Measurements from ENCODE around the gene PDLIM4. TPM values are rescaled to one million over a fixed set of nuclear protein-coding genes. Genes with fewer than 3 reads are reported as not detected.

The PDLIM4 gene
- polyA plus RNA-seq, 3 donors, result 2.2 to 39.4 (median 17.5) TPM

GRCh38 chr5:132243366-132243977, 14.0 kb upstream of the PDLIM4 start:
- H3K27ac ChIP-seq (ENCODE audit: low read depth, low read length), result no peak overlapping the region
- WGBS, 3 donors, result 89 to 98% (median 93%) methylated on average over 3 of the region's 3 CpGs

DNA sequence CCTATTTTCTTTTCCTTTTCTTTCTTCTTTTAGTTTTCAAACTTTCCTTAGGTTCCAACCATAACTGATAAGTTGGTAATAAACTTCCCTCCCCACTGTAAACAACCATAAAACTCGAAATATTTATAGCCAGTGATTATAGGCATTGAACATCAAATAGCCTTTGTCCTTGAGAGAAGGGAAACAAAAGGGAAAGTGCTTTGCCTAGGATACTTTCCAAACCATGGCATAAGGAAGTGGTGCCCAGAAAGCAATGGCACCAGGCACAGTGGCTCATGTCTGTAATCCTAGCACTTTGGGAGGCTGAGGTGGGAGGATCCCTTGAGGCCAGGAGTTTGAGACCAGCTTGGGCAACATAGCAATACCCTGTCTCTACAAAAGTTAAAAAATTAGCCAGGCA, 11.9 kb upstream of the PDLIM4 start:
- no peak overlapping the region for H3K27ac ChIP-seq (ENCODE audit: low read depth, low read length)
- 39 to 81% (median 48%) methylated on average over 1 of the region's 1 CpG for WGBS, 3 donors

DNA sequence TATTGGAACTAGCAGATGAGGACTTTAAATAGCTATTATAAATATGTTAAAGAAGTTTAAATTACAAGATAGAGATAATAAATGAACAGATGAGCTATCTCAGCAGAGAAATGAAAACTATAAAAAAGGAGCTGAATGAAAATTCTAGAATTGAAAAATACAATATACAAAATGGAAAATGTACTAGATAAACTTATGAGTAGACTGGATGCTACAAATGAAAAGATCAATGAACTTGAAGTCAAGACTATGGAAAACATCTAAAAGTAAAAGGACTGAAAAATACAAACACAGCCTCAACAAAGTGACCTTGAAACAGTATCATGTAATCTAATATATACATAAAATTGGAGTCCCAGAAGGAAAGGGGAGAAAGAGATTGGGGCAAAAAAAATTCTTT, 10.7 kb upstream of the PDLIM4 start:
- H3K27ac ChIP-seq (ENCODE audit: low read depth, low read length), result no peak overlapping the region

GRCh38 chr5:132250547-132250946, 6.9 kb upstream of the PDLIM4 start:
- no peak overlapping the region for H3K27ac ChIP-seq (ENCODE audit: low read depth, low read length)
- 95 to 100% (median 96%) methylated on average over 2 of the region's 2 CpGs for WGBS, 3 donors

DNA sequence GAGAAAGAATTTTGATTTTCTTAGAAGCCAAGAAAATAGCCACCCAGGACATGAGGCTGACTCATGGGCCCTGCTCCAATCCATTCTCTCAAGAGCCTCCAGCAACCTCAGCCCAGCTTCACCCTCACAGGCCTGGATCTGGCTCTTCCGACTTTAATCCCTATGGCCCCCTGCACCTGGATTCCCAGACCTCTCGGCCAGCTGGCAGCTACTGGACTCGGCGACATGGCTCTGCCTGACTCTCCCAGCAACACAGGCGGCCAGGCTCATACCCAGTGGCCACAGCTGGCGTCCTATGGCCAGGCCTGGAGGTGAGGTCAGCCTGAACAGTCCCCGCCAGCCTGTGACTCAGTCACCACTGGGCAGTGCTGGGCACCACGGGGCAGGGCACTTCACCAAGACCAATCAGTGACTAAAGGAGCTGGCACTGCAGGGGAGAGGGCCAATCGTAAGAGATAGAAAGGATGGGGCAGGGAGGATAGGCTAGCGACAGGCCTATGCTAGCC, 6.2 kb upstream of the PDLIM4 start:
- WGBS, 3 donors, result 89 to 94% (median 93%) methylated on average over 10 of the region's 10 CpGs

GRCh38 chr5:132253008-132253441, 4.5 kb upstream of the PDLIM4 start:
- WGBS, 3 donors, result 41 to 82% (median 53%) methylated on average over 4 of the region's 4 CpGs
- no peak overlapping the region for H3K27ac ChIP-seq (ENCODE audit: low read depth, low read length)

More for the DNA sequence above, 6.2 kb upstream of the PDLIM4 start:
- H3K27ac ChIP-seq (ENCODE audit: low read depth, low read length), result no peak overlapping the region

DNA sequence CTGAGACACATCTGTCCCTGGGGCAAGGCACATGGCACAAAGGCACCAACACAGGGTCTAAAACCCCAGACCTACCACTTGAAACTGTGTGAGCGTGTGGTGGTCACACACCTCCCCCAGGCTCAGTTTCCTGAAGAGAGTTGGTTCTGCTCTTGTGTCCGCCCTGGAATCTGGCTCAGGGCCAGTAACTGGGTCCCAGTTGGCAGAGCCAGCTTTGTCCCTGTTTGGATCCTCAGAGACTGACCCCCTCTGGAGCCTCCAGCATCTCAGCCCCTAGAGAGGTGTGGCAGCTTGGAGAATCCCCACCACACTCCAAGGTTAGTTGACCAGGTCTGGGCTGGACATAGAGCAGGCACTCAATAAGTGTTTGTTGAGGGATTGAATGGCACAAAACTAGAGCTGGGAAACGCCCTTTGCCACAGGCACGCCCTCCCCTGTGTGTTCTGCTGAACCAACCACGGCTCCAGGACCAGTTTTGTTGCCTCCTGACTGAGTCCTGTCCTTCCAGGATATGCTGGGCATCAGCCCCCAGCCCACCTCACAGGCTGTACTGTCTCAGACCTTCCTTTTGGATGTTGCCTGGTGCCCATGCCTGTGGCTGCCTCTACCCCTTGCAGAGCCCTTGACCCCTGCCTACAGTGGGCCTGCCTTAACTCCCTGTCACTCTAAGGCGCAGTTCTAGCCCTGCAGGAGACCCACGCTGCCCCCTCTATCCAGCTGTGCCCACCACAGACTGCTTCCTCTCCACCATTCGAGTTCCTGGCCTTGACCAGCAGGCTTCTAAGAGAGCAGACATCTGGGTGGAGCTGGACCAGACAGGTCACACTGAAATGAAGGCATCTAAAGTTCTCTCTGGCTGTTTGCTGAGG, 3.8 kb upstream of the PDLIM4 start:
- no peak overlapping the region for H3K27ac ChIP-seq (ENCODE audit: low read depth, low read length)

DNA sequence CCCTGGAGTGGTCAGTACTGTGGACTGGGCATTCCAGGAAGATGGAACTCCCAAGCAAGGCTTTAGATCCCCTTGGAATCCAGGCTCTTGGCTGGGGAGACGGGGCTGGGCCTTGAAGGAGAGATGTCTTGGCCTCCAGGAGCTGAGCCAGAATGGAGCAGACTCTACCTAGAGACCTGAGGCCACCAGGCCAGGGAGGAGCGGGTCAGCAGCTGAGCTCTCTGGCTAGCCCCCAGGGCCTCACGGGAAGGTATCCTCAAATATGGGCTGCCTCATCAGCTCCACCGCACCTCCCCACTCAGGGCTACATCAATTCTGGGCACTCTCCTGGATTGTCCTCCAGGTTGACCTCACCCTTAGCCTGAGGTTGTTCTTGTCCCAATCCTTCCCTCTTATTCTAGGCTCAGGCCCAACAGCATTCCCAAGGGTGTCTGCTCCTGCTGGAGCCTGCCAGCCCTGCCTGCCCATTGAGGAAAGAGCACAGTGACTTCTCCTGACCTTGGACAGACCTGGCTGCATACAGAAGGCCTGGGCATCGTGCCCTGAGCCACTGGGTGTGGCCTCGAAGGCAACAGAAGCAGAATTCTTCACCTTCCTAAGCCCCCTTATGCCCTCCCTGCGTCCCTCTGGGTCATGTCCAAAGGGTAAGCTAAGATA, 3.0 kb upstream of the PDLIM4 start:
- WGBS, 3 donors, result 25 to 61% (median 47%) methylated on average over 6 to 7 of the region's 7 CpGs
- H3K27ac ChIP-seq (ENCODE audit: low read depth, low read length), result no peak overlapping the region

More for the DNA sequence above, 3.8 kb upstream of the PDLIM4 start:
- WGBS, 3 donors, result 85 to 91% (median 89%) methylated on average over 8 of the region's 8 CpGs

DNA sequence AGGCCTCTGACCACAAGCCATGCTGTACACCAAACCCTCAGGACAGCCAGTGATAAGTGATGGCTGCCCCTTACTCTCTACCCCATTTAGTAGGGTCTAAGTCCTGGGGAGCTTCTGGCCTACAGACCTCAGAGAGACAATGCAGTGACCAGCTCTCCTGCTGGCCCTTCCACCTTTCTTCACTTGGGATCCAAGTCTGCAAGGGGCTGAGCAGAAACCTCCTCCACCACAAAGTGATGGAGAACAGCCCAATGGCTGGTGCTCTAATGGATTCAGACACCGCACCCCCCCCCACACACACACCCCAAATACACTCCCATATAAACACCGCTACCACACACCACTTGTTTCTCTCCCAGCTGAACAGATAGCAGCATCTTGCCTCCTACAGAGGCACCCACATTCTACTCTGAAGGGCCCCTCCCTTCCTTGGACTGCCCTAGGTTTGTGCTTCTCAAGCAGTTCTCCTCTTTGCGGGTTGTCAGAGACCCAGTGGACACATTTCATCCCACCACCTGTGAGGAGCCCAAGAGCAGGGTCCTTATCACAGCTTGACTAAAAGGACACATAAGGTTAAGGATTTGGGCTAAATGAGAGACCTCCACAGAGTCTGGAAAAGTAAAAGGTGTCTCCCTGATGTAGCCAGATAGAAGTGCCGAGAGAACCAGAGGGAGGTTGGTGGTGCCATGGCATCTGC, 1.3 kb upstream of the PDLIM4 start:
- no peak overlapping the region for H3K27ac ChIP-seq (ENCODE audit: low read depth, low read length)
- 96 to 99% (median 96%) methylated on average over 4 of the region's 4 CpGs for WGBS, 3 donors

- H3K27ac ChIP-seq (ENCODE audit: low read depth, low read length), result no peak overlapping the region
- 83 to 93% (median 92%) methylated on average over 6 of the region's 6 CpGs for WGBS, 3 donors
These were observed 739 bp upstream of the PDLIM4 start for GRCh38 chr5:132256783-132257130.

DNA sequence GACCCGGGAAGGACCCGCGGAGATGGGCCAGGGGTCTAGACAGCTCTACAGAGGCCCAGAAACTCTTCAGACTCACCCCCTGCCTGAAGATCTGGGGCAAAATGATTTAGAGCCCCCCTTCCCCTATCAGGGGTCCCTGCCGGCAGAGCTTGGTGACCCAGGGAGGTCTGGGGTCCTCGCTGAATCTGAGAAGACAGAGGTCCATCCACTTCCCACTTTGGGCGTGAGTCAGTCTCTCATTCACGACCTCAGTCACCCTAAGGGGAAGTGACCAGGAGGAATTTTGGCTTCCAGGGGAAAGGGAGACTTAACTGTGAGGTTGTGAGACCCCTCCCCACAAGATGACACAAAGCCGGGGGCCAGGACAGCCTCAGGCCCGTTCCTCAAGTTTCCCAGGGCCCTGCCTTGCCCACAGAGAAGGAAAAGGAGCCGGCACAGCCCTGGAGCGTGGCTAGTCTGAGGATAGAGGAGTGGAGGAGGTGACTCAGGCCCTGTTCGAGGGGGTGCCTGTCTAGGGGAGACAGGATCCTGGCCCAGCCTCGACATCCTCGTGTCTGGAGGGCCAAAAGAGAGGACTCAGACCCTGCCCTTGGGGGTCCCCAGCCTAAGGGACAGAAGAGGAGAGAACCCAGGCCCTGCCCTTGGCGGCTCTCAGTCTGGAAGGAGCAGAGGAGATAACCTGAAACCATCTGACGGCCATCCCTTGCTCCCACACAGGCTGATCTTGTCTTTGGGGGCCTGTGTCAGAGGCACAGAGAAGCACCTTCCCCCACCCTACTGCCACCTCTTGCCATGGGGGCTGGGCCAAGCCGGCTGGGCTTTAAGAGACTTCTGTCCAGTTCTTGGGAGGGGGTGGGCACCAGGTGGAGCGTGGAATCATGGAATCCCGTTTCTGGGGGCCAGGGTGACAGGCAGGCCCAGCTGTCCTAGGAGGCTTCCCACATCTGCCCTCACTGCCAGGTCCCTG, 889 bp downstream of the PDLIM4 start:
- 42 to 70% (median 57%) methylated on average over 19 of the region's 19 CpGs for WGBS, 3 donors
- peak overlapping the region; percentile 90 for H3K27ac ChIP-seq (ENCODE audit: low read depth, low read length)

DNA sequence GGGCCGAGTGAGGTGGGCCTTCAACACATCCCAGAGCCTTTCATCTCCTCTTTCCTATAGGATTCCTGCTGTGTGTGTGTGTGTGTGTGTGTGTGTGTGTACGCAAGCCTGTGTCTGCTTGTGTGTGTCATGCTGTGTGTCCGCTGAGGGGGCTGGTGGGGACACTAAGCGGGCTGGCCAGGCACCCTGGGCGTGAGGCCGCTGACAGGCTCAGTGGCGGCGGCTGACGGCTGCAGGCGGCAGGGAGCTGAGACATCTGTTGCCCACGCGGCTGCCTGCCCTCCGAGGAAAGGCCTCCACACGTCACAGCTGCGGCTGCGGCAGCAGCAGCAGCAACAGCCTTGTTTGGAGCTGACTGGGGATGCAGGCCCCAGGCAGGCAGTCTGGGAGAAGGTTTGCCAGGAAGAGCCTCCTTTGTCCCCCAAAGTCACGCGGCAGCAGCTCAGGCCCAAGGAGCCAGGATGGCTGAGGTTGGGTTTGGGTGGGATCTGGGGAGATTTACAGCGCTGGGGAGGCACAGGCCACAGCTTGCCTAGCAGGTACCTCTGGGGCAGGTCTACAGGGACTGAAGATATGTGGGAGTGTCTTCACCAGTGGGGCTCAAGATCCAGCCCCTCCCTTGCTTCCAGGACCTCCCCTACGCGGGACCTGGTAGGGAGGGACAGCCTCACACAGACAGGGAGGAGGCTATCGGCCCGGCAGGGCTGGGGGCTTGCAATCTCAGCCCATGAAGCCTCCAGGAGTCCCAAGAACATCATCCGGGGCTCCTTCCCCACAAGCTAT, 1.8 kb downstream of the PDLIM4 start:
- WGBS, 3 donors, result 70 to 82% (median 76%) methylated on average over 24 of the region's 24 CpGs
- peak overlapping the region; percentile 90 for H3K27ac ChIP-seq (ENCODE audit: low read depth, low read length)

GRCh38 chr5:132260051-132260450, 2.6 kb downstream of the PDLIM4 start:
- WGBS, 3 donors, result 46 to 85% (median 57%) methylated on average over 6 of the region's 6 CpGs
- peak overlapping the region; percentile 24 for H3K27ac ChIP-seq (ENCODE audit: low read depth, low read length)

GRCh38 chr5:132260714-132261551, 3.4 kb downstream of the PDLIM4 start:
- 12 to 56% (median 22%) methylated on average over 6 of the region's 6 CpGs for WGBS, 3 donors

DNA sequence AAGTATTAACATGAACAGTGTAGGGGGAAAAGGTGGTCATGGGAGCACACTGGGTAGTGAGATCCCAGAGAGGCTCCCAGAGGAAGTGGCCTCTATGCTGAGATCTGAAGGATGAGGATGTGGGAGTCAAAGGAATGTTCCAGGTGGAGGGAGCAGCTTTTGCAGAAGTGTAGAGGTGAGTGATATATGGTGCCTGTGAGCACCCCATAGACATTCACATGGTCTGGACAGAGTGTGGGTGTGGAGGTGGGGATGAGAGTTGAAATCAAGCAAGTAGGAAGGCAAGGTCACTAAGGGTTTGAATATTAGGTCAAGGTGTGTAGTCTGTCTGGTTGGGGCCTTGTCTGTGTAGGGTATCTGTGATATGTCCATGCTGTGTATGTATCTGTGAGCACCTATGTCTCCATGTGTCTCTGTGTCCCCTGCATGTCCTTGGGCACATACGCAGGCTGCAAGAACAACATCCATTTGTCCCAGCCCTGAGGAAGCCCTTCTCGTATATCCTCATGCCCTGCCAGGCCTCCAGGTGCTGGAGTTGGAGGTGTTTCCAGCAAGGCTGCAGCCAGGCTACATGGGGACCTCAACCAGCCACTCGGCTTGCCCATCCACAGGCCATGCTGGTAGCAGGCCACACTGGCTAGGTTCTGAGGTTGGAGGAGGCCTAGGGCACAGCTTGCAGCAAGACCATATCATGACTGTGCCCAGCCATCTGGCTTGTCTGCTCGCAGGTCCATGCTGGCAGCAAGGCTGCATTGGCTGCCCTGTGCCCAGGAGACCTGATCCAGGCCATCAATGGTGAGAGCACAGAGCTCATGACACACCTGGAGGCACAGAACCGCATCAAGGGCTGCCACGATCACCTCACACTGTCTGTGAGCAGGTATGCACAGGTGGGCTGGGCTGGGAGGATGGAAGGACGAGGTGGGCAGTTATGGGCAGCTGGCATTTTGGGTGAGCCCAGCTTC, 4.7 kb downstream of the PDLIM4 start:
- 89 to 96% (median 95%) methylated on average over 7 of the region's 7 CpGs for WGBS, 3 donors

More at GRCh38 chr5:132260714-132261551, 3.4 kb downstream of the PDLIM4 start:
- H3K27ac ChIP-seq (ENCODE audit: low read depth, low read length), result no peak overlapping the region

More for the DNA sequence above, 4.7 kb downstream of the PDLIM4 start:
- H3K27ac ChIP-seq (ENCODE audit: low read depth, low read length), result no peak overlapping the region
